HCT116 (cell line): ENCODE measurements around the gene UQCRH. TPM values are rescaled to one million over a fixed set of nuclear protein-coding genes. Genes with fewer than 3 reads are reported as not detected.
A peak's percentile ranks its signal among the peaks of the same experiment; 100 is the strongest.

Source experiments
- ATAC-seq: fragments of 200-7000 bp; cut with Tn5 transposase; 2 replicates; pipeline ENCODE4 v1.9.1; 2020; ENCODE audit warnings: mild to moderate bottlenecking, moderate library complexity
- BruUV-seq: library from RNA; stranded (reverse); fragments of 400-500 nt; replicated peaks from 2 replicates; lab custom pipeline; 2021; lab: Mats Ljungman, UMichigan
- CTCF ChIA-PET: fragments of 300-600 bp; sonication (Branson Sonifier 250); formaldehyde crosslinking; loops from one replicate; lab custom pipeline; 2021; ENCODE audit warnings: antibody characterized with exemption; lab: Charles Lee
- POLR2A ChIA-PET: fragments of 300-600, 350-600 bp; sonication (Branson Sonifier 250); formaldehyde crosslinking; loops from one replicate; lab custom pipeline; 2021; ENCODE audit warnings: antibody characterized with exemption; lab: Charles Lee
- RAD21 ChIA-PET, 2 experiments: fragments of 300-600 bp; sonication (Branson Sonifier 250); formaldehyde crosslinking; loops; one replicate each; lab custom pipeline; 2023; ENCODE audit warnings: low total read pairs in 2 of 2; ENCODE audit not compliant: uncharacterized antibody in 2 of 2, unreplicated experiment in 2 of 2, low non-redundant PET in 1 of 2; lab: Charles Lee
- DNase-seq: peaks from one replicate; pipeline ENCODE4 v3.0.0-alpha.2; 2010; ENCODE audit warnings: low read depth, low spot score
- H2AFZ ChIP-seq: fragments of 200-600 bp; shearing (Covaris generic), sonication (generic); 2 replicates; pipeline ENCODE4 v1.6.1; 2017; ENCODE audit warnings: low read depth, mixed run types, mixed read lengths, antibody characterized with exemption, low read length; ENCODE audit not compliant: poor library complexity, severe bottlenecking
- H3K27ac ChIP-seq: 2 replicates; pipeline ENCODE4 v1.5.1; 2012; ENCODE audit warnings: low read depth, low read length
- H3K27me3 ChIP-seq: fragments of 200-600 bp; sonication (generic); 2 replicates; pipeline ENCODE4 v1.6.1; 2016; ENCODE audit warnings: mixed run types, low read length, mixed read lengths; ENCODE audit not compliant: insufficient read depth
- H3K36me3 ChIP-seq, 2 experiments: fragments of 200-500 bp in 1 of 2; fragments of 200-600 bp in 1 of 2; sonication (Bioruptor generic) in 1 of 2; sonication (generic) in 1 of 2; 2 replicates each; pipeline versions ENCODE4 v1.5.1 to v1.6.1; 2014 to 2016; ENCODE audit warnings: low read length in 2 of 2, inconsistent platforms in 1 of 2, mixed read lengths in 1 of 2, mixed run types in 1 of 2; ENCODE audit not compliant: insufficient read depth in 2 of 2, control insufficient read depth in 1 of 2
- H3K4me1 ChIP-seq, 2 experiments: fragments of 200-600 bp in 1 of 2; sonication (generic) in 1 of 2; 2 replicates each; pipeline versions ENCODE4 v1.5.1 to v1.6.1; 2012 to 2017; ENCODE audit warnings: low read length in 2 of 2, inconsistent platforms in 1 of 2, mild to moderate bottlenecking in 1 of 2, mixed read lengths in 1 of 2, mixed run types in 1 of 2, moderate library complexity in 1 of 2; ENCODE audit not compliant: insufficient read depth in 2 of 2, control insufficient read depth in 1 of 2
- H3K4me2 ChIP-seq: fragments of 200-600 bp; sonication (generic); 2 replicates; pipeline ENCODE4 v1.6.1; 2017; ENCODE audit warnings: mixed run types, low read length, mixed read lengths
- H3K4me3 ChIP-seq, 2 experiments: fragments of 200-600 bp in 1 of 2; sonication (generic) in 1 of 2; replicated peaks in 1 of 2; 2 replicates each; pipeline ENCODE4 v1.5.1; 2011 to 2016; ENCODE audit warnings: low read length in 2 of 2, control low read depth in 1 of 2, low read depth in 1 of 2, mild to moderate bottlenecking in 1 of 2, mixed read lengths in 1 of 2, mixed run types in 1 of 2
- H3K79me2 ChIP-seq: fragments of 200-600 bp; sonication (generic); 2 replicates; pipeline ENCODE4 v1.6.1; 2017; ENCODE audit warnings: mild to moderate bottlenecking, mixed run types, low read length, moderate library complexity, mixed read lengths; ENCODE audit not compliant: insufficient read depth
- H3K9ac ChIP-seq: fragments of 200-600 bp; sonication (generic); 2 replicates; pipeline ENCODE4 v1.6.1; 2016; ENCODE audit warnings: low read length, mixed read lengths
- H3K9me2 ChIP-seq: fragments of 200-600 bp; sonication (generic), shearing (Covaris generic); 2 replicates; pipeline ENCODE4 v1.6.1; 2017; ENCODE audit warnings: mixed run types, mild to moderate bottlenecking, moderate library complexity; ENCODE audit not compliant: insufficient read depth
- H3K9me3 ChIP-seq, 2 experiments: fragments of 200-500 bp in 1 of 2; fragments of 200-600 bp in 1 of 2; sonication (Bioruptor generic) in 1 of 2; sonication (generic) in 1 of 2; 2 replicates each; pipeline ENCODE4 v1.6.1; 2014 to 2017; ENCODE audit warnings: low read length in 2 of 2, mixed read lengths in 2 of 2, inconsistent platforms in 1 of 2, low read depth in 1 of 2, mild to moderate bottlenecking in 1 of 2, mixed run types in 1 of 2, moderate library complexity in 1 of 2; ENCODE audit not compliant: control insufficient read depth in 1 of 2, insufficient read depth in 1 of 2
- H4K20me1 ChIP-seq: fragments of 200-600 bp; sonication (generic), shearing (Covaris generic); 2 replicates; pipeline ENCODE4 v1.6.1; 2017; ENCODE audit warnings: mixed run types, mild to moderate bottlenecking, moderate library complexity; ENCODE audit not compliant: insufficient read depth
- CTCF ChIP-seq, 3 experiments: fragments of 200-600 bp in 1 of 3; sonication (generic) in 1 of 3; IDR thresholded peaks in 2 of 3; conservative IDR thresholded peaks in 1 of 3; 2 replicates each; pipeline ENCODE4 v1.5.1; 2012 to 2017; ENCODE audit warnings: low read depth in 2 of 3, low read length in 2 of 3, antibody characterized with exemption in 1 of 3, borderline replicate concordance in 1 of 3, control low read depth in 1 of 3, mild to moderate bottlenecking in 1 of 3, mixed read lengths in 1 of 3, mixed run types in 1 of 3, moderate library complexity in 1 of 3; ENCODE audit not compliant: insufficient read depth in 1 of 3
- EGR1 ChIP-seq: IDR thresholded peaks from 2 replicates; pipeline ENCODE4 v1.6.1; 2012; ENCODE audit warnings: low read depth
- ELF1 ChIP-seq: IDR thresholded peaks from 2 replicates; pipeline ENCODE4 v1.6.1; 2012; ENCODE audit warnings: low read depth, borderline replicate concordance
- EZH2 ChIP-seq: fragments of 200-600 bp; sonication (generic); IDR thresholded peaks from 2 replicates; pipeline ENCODE4 v1.6.1; 2017; ENCODE audit warnings: antibody characterized with exemption, mixed run types
- EZH2phosphoT487 ChIP-seq: fragments of 200-600 bp; IDR thresholded peaks from 2 replicates; pipeline ENCODE4 v1.6.1; 2018; ENCODE audit warnings: antibody characterized with exemption, borderline replicate concordance
- FOSL1 ChIP-seq: IDR thresholded peaks from 2 replicates; pipeline ENCODE4 v1.6.1; 2012; ENCODE audit warnings: low read depth
- JUND ChIP-seq: IDR thresholded peaks from 2 replicates; pipeline ENCODE4 v1.6.1; 2012
- REST ChIP-seq: IDR thresholded peaks from 2 replicates; pipeline ENCODE4 v1.6.1; 2012; ENCODE audit warnings: low read depth
- YY1 ChIP-seq: IDR thresholded peaks from 2 replicates; pipeline ENCODE4 v1.6.1; 2011; ENCODE audit warnings: low read length, low read depth, moderate library complexity, mild to moderate bottlenecking; ENCODE audit not compliant: insufficient replicate concordance; ENCODE audit errors: extremely low read depth
- ZFX ChIP-seq: fragments of 450-650 bp; IDR thresholded peaks from 2 replicates; pipeline ENCODE4 v1.6.1; 2017
- ZNF274 ChIP-seq: fragments of 200-500 bp; sonication (Bioruptor generic); IDR thresholded peaks from 2 replicates; pipeline ENCODE4 v1.6.1; 2014; ENCODE audit warnings: mild to moderate bottlenecking, low read depth, low read length, inconsistent platforms
- intact Hi-C: fragments of 100-400 bp; cut with micrococcal nuclease; formaldehyde crosslinking; loops from 2 replicates; pipeline ENCODE4 v1.10.0; 2022
- total RNA-seq: library from RNA; stranded (reverse); gene quantifications from one replicate; pipeline ENCODE4 v1.2.1, GENCODE V29; 2021; ENCODE audit not compliant: unreplicated experiment
- TF ChIP-seq, protein P1 (sequence below): IDR thresholded peaks from 2 replicates; pipeline ENCODE4 v1.6.1; 2012

The UQCRH gene
- total RNA-seq, 1 experiment from 2014 or later = 514 TPM

GRCh38 chr1:46300673-46301405, 2.7 kb upstream of the UQCRH start:
- no peak for ATAC-seq
- CTCF ChIA-PET = no interaction called here

More at GRCh38 chr1:46300673-46301405, 2.7 kb upstream of the UQCRH start:
- H2AFZ ChIP-seq = no peak overlapping the region
- no peaks in the 10 kb centered on the region for H3K27me3 ChIP-seq
- RAD21 ChIA-PET = no interaction called here
- peaks cover 7 to 19% of the 10 kb centered on the region in 2 experiments; a peak in 3 of 4 replicates for H3K4me1 ChIP-seq
- TSS peak; percentile 22 for BruUV-seq
- no peaks in the 10 kb centered on the region for H4K20me1 ChIP-seq
- H3K9me3 ChIP-seq = no peaks in the 10 kb centered on the region
- peaks cover 3 to 18% of the 10 kb centered on the region in 2 experiments; a peak in 3 of 4 replicates for H3K36me3 ChIP-seq
- DNase-seq = no peak
- peak overlapping the region; percentile 81 to 92 for H3K4me3 ChIP-seq
- TF ChIP-seq REST = no peak
- TF ChIP-seq, protein P1, sequence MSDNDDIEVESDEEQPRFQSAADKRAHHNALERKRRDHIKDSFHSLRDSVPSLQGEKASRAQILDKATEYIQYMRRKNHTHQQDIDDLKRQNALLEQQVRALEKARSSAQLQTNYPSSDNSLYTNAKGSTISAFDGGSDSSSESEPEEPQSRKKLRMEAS = no peak
- no peak for TF ChIP-seq EZH2phosphoT487
- no peak for TF ChIP-seq ZFX
- TF ChIP-seq CTCF (IDR thresholded peaks at IDR 0.05 in 2 of 3, conservative IDR thresholded peaks at IDR 0.05 in 1 of 3; ENCODE audit: borderline replicate concordance in 1 of 3, insufficient read depth in 1 of 3, low read depth in 2 of 3, low read length in 2 of 3) = no peak
- TF ChIP-seq EGR1 = no peak
- no peak for TF ChIP-seq FOSL1
- TF ChIP-seq ELF1 = no peak
- TF ChIP-seq JUND = no peak
- no peak for TF ChIP-seq YY1
- no peak for TF ChIP-seq EZH2
- TF ChIP-seq ZNF274 = no peak
- POLR2A ChIA-PET = no interaction called here
- peak overlapping the region; percentile 87 for H3K4me2 ChIP-seq
- H3K27ac ChIP-seq = peak overlapping the region; percentile 94
- no peaks in the 10 kb centered on the region for H3K9me2 ChIP-seq
- H3K79me2 ChIP-seq = peaks cover 75% of the 10 kb centered on the region
- intact Hi-C loops = no loop called here
- peak overlapping the region; percentile 87 for H3K9ac ChIP-seq
